SIG-M5 (cell line): ENCODE measurements around the gene CFAP97D2.

Experiments used
- DNase-seq: peaks from one replicate; lab custom pipeline; 2025; lab: John Stamatoyannopoulos, UW

The CFAP97D2 gene

DNA sequence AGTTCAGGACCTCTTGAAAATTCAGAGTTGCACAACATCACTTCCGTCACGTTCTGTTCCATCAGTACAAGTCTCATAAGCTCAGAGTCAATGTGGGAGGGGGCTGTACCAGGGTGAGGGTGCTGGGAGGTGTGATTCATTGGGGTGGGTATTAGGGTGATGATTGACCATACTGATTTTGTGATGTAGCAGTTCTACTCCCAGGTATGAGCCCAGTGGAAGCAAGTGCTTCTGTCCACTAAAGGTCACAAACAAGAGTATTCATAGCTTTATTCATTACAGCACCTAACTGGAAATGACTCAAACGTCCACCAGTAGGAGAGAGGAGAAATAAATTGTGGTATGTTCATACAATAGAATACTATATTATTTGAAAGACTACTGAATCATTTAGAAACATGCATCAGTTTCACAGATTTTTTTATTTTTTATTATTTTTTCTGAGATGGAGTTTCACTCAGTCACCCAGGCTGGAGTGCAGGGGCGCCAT, 90.3 kb downstream of the CFAP97D2 start:
- no peak for DNase-seq
